Raji (cell line): ENCODE measurements around the gene CAMSAP1.

Experiments used
- POLR2A ChIP-seq: IDR thresholded peaks from 2 replicates; pipeline ENCODE4 v1.6.1; 2011; ENCODE audit warnings: low read depth, low read length, control low read depth; ENCODE audit not compliant: insufficient read depth

Gene CAMSAP1

DNA sequence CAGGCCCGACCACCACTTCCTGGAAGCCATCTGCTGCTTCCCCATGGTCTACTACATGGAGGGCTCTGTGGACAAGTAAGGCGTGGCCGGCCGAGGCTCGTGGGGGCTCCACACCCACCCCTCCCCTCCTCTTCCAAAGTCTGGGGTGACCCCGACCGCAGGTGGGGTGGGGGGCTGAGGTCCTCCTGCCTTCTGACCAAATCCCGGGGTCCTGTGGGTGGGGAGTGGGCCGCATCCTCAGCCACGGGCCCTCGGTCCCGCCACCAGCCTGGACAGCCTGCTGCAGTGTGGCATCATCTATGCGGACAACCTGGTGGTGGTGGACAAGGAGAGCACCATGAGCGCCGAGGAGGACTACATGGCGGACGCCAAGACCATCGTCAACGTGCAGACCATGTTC is 128.9 kb downstream of the CAMSAP1 start:
- no peak for TF ChIP-seq POLR2A

DNA sequence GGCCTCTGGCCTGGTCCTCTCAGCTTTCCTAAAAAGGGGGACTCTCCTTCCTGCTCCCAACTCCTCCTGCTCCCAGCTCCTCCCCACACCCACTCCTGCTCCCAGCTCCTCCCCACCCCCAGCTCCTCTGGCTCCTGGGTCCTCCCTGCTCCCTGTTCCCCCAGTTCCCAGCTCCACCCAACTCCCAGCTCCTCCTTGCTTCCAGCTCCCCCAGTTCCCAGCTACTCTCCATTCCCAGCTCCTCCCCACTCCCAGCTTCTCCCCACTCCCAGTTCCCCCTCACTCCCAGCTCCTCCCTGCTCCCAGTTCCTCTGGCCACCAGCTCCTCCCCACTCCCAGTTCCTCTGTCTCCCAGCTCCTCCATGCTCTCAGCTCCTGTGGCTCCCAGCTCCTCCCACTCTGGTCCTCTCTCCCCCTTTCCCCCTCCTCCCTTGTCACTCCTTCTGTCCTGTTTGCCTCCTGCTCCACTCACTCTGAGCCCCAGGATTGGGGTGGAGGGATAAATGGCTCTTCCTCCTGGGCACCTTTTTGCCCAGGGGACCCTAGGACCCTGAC is 129.6 kb downstream of the CAMSAP1 start:
- TF ChIP-seq POLR2A, result no peak

DNA sequence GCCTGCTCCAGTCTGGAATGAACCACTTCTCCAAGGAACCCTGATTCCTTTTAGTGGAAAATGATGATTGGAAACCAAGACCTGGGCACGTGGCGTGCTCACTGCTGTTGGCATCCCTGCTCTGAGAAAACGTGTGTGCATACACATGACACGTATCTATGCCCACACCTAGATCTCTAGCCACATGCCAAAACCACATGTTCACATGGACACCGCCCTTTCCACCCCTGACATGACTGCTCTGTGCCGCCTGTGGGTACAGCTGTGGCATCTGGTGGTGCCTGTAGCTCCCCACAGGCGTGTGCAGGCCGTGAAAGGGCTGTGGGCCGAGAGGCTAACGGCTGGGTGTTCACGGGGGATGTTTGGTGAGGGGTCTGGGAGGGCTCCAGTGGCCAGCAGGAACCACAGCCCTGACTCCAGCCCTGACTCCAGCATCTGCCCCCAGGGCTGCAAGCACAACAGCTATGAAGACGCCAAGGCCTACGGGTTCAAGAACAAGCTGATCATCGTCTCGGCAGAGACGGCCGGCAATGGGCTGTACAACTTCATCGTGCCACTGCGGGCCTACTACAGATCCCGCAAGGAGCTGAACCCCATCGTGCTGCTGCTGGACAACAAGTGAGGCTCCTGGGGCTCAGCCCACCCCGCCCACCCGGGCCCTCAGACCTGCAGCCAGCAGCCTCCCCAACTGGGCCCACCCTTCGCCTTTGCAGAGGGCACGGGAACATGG is 130.3 kb downstream of the CAMSAP1 start:
- TF ChIP-seq POLR2A, result no peak

DNA sequence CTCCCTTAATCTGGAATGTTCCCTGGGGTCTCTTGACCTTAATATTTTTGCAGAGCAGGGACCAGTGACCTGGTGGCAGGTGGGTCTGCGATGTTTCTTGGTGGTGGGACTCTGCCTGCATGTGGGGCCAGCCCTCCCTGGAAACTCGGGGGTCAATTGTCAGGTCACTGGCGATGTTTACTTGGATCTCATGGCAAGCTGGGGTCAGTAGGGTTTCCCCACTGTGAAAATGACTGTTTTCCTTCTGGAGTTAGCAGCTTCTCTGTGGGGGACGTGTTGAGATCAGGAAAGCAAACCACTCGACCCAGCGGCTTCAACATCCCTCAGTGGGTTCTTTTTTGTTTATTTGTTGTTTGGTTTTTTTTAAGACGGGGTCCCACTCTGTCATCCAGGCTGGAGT is 131.4 kb downstream of the CAMSAP1 start:
- no peak for TF ChIP-seq POLR2A

DNA sequence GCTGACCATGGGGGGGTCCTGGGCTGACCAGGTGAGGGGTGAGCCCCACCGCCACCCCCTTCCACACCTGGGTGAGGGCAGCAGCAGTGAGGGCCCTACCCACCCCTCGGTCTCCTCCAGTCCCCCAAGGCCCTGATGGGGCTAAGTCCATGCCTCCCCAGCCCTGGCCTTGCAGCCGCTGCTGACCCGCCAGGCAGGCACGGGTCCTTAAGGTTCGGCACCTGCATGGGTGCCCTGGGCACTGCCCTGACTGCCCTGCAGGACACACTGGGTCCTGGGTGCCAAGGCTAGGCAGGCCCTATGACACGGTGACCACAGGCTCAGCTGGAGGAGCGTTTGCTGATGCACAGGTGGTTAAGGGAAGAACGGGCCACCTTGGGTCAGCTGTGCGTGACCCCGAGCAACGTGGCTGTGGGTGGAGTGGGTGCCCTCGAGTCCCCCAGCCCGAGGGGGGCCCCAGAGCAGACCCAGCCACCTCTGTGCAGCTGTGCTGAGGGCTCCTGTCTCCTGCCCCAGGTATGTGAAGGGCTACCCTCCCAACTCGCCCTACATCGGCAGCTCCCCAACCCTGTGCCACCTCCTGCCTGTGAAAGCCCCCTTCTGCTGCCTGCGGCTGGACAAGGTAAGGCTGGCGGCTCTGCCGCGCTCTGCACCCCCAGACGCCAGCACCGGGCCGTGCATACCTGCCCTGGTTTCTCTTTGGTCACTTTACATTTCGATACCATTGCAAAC is 132.4 kb downstream of the CAMSAP1 start:
- TF ChIP-seq POLR2A, result no peak

DNA sequence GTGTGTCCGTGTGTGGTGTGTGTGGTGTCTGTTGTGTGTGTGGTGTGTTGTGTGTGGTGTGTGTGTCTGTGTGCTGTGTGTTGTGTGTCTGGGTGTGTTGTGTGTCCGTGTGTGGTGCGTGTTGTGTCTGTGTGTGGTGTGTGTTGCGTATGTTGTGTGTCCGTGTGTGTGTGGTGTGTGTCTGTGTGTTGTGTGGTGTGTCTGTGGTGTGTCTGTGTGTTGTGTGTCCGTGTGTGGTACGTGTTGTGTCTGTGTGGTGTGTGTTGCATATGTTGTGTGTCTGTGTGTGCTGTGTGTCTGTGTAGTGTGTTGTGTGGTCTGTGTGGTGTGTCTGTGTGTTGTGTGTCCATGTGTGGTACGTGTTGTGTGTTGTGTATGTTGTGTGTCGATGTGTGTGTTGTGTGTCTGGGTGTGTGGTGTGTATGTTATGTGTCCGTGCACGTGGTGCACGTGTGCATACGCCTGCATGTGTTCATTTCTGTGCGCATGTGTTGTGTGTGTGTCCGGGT is 133.1 kb downstream of the CAMSAP1 start:
- TF ChIP-seq POLR2A, result no peak

DNA sequence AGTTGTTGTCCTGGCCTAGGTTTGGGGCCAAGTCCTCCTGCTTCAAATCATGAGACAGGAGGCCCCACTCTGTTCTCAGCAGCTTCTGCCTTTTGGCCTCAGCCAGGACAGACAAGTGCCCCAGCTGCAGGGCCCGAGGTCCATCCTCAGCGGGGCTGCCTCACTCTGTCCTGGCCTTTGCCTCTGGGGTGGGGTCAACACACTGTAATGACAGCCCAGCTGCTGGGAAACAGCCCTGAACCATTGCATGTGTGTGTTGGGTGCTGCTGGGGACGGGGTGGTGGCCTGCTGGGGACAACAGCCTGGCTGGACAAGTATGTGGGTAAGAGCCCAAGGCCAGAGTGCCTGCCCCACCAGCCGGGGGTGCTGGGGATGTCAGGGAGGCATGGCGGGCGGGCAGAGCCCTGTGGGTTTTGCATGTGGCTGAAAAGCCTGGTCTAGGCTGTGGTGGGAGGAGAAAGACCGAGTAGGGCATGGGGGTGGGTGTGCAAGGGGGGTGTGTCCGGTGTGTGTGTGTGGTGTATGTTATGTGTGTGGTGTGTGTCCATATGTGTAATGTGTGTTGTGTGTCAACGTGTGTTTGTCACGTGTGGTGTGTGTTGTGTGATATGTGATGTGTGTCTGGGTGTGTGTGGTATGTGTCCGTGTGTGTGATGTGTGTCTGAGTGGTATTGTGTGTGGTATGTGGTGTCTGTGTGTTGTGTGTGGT is 133.7 kb downstream of the CAMSAP1 start:
- TF ChIP-seq POLR2A, result no peak

DNA sequence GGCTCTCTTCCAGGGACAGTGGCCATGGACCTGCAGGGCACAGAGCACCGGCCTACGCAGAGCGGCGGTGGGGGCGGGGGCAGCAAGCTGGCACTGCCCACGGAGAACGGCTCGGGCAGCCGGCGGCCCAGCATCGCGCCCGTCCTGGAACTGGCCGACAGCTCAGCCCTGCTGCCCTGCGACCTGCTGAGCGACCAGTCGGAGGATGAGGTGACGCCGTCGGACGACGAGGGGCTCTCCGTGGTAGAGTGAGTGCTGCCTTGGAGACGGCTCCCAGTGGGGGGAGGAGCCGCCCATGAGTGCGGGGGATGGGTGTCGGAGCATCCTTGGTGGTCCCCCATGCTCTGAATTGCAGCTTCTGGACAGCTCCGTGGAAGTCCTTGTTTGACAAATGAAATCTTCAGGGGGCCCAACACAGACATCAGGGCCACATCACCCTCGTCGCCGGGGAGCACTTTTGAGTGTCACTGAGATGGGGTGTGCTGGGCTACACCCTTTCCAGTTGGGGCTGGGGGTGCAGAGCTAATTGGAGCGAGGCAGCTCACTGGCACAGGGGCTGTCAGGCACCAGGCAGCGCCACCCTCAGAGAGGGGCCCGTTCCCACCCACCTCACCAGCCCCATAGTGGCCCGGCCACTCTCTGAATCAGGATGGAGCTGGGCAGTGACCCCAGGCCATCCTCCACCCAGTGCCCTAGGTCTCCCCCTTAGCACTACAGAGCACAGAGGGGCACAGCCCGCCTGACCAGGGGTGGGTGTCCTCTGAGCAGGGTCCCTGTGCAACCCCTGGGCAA is 134.4 kb downstream of the CAMSAP1 start:
- no peak for TF ChIP-seq POLR2A

DNA sequence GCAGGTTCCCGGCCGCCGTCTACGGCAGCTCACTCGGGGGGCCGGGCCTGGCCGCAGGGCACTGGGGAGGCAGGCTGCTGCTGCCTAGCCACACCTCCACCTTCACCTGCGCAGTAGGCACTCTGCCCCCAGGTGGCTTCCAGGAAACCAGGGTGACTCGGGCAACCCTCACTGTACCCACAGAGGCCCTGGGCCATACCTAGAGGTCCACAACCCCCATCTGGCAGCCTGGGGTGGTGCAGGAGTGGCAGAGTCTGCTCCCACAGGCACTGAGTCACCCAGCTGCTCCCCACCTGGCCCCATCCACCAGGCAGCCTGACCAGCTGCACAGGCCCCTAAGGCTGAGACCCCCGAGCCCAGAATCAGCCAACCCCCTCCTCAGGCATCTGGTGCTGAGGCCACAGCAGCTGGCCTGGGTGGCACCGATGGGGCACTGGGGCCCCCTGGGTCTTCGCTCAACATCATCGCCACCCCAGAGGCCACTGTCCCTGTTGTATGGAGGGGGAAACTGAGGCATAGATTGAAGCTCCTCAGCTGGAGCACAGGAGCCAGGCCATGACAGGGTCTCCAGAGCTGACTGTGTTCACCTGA is 135.2 kb downstream of the CAMSAP1 start:
- TF ChIP-seq POLR2A, result no peak

DNA sequence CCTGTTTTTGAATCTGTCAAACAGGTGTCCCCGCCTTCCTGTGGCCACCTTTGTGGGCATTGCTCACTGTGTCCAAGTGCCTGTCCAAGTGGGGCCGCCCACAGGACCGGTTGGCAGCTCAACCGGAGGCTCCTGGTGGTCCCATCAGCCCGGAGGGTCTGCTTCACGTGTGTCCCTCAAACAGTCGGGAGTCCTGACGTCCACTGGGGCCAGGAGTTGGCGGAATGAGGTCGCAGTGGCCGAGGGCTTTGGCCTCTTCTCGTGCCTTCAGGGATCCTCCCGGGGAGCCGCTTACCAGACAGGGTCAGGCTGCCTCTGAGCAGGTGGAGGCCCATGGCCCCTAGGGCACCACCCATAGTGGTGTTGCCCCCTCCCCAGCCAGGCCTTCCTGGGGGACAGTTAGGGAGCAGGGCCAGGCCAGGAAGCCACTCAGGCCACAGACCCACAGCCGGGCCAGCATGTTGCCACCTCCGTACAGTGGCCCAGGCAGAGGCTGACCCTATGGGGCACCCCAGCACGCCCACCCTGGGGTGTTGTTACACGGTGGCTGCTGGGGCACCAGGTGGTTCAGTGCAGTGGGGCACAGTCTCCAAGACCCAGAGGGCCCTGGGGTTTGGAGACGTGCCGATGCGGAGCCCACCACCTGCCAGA is 135.8 kb downstream of the CAMSAP1 start:
- no peak for TF ChIP-seq POLR2A

DNA sequence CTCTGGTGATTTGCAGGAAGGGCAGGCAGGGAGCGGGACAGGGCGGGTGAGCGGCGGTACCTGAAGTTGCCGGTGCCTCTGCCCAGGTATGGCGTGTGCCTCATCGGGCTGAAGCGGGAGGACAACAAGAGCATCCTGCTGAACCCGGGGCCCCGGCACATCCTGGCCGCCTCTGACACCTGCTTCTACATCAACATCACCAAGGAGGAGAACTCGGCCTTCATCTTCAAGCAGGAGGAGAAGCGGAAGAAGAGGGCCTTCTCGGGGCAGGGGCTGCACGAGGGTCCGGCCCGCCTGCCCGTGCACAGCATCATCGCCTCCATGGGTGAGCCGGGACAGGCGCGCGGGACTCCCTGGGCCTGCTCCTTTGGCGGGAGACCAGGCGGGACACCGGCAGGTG is 136.6 kb downstream of the CAMSAP1 start:
- TF ChIP-seq POLR2A, result no peak

DNA sequence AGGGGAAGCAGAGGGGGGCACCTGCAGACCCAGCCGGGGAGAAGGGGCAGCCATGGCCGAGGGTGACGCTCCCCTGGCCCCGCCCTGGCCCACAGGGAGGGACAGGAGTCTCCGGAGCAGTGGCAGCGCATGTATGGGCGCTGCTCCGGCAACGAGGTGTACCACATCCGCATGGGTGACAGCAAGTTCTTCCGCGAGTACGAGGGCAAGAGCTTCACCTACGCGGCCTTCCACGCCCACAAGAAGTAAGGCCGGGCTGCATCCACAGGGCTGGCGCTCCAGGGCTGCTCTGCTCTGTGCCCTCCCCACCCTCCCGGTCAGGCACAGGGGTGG is 137.2 kb downstream of the CAMSAP1 start:
- no peak for TF ChIP-seq POLR2A

DNA sequence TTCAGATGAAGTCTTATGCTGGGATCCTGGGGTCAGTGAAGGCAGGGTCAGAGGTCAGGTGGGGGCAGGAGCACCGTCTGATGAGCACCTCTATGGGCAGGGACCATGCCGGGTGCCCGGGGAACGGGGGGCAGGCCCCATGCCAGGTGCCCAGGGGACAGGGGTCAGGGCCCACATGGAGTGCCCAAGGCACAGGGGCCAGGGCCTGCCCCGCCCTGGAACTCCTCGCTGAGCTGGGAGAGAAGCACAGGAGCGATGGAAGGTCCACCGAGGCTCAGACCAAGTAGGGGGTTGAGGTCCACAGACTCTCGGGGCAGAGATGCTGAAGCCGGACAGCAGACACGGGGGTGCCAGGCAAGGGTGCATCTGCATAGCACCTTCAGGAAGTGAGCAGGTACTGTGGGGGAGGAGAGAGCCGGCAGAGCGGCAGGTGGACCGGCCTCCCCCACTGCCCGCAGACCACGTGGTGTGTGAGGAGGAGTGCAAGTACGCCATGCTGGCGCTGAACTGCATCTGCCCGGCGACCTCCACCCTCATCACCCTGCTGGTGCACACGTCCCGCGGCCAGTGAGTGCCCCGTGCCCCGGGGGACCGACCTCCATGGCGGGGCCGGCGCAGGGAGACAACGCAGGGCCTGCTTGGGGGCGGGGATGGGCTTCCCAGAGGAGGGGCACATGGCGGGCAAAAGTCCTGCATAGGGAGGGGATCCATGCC is 137.7 kb downstream of the CAMSAP1 start:
- no peak for TF ChIP-seq POLR2A
